ENCODE data around the gene SLC16A8. TPM values are rescaled to one million over a fixed set of nuclear protein-coding genes. Genes with fewer than 3 reads are reported as not detected.

The SLC16A8 gene
- total RNA-seq, 2 experiments from 2014 or later = not detected

DNA sequence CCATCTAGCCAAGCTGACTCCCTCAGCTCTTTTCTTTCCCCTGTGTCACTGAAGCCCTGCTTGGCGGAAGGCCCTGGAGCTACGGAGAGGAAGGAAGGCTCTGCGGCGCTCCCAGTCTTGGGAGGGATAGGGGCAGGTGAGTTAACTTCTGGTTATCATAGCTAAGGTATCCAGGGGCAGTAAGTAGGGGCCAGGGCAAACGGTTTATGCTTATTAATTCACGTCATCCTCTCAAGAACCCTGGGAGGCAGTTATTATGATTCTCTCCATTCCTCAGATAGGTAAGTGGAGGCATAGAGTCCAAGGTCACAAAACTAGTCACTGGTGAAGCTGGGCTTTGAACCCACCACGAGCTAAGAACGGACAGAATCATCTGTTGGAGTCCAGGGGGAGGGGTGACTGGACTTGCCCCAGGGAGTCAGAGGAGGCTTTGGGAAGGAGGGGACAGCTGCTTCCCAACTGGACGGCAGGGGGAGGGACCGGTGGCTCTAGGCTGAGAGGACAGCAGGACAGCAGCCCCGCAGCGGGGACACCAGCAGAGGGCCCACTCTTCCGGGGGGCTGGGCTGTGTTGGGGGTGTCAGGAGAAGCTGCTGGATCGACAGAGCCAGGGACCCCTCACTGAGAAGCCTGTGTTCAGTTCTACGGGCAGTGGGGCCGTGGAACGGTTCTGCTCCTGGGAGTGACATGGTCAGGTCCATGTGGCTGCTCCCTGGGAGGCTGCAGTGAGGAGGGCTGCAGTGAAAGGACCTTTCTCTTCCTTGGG, 23.0 kb upstream of the SLC16A8 start:
- no peaks in the 10 kb centered on the region for H3K36me3 Mint-ChIP-seq
- no peak for DNase-seq
- peaks cover 4% of the 10 kb centered on the region for H3K4me1 Mint-ChIP-seq
- H3K27ac Mint-ChIP-seq = no peak overlapping the region
- H3K4me3 Mint-ChIP-seq = no peak overlapping the region
- H3K27me3 Mint-ChIP-seq = no peaks in the 10 kb centered on the region
- peaks cover 2% of the 10 kb centered on the region for H3K9me3 Mint-ChIP-seq

DNA sequence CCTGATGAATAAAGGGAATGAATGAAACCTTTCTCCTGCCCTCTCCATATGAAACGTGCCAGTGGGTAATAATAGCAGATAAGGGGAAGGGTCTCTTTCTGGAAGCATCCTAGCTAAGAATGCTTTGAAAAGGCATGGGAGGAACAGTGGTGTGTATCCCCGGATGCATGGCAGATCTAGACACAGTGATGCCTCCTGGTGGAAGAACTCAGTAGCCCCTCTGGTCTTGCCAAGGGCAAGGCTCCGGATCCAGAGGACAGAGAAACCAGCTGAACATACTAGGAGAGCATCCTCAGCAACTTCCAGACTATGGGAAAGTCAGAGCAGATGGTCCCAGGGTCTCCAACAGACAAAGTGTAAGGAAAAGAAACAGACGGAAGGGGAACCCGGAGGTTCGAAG, 20.1 kb upstream of the SLC16A8 start:
- Mint-ChIP-seq H3K4me3 (no peak overlapping the region), H3K4me1 (peaks cover 4% of the 10 kb centered on the region), H3K36me3 (no peaks in the 10 kb centered on the region), H3K9me3 (no peaks in the 10 kb centered on the region), H3K27me3 (no peaks in the 10 kb centered on the region), H3K27ac (no peak overlapping the region)
- DNase-seq = no peak

- Mint-ChIP-seq H3K4me3 (no peak overlapping the region), H3K4me1 (peaks cover 4% of the 10 kb centered on the region), H3K27ac (no peak overlapping the region), H3K27me3 (no peaks in the 10 kb centered on the region), H3K9me3 (no peaks in the 10 kb centered on the region), H3K36me3 (no peaks in the 10 kb centered on the region)
- no peak for DNase-seq
Observed at GRCh38 chr22:38103641-38104040, 19.7 kb upstream of the SLC16A8 start.

DNA sequence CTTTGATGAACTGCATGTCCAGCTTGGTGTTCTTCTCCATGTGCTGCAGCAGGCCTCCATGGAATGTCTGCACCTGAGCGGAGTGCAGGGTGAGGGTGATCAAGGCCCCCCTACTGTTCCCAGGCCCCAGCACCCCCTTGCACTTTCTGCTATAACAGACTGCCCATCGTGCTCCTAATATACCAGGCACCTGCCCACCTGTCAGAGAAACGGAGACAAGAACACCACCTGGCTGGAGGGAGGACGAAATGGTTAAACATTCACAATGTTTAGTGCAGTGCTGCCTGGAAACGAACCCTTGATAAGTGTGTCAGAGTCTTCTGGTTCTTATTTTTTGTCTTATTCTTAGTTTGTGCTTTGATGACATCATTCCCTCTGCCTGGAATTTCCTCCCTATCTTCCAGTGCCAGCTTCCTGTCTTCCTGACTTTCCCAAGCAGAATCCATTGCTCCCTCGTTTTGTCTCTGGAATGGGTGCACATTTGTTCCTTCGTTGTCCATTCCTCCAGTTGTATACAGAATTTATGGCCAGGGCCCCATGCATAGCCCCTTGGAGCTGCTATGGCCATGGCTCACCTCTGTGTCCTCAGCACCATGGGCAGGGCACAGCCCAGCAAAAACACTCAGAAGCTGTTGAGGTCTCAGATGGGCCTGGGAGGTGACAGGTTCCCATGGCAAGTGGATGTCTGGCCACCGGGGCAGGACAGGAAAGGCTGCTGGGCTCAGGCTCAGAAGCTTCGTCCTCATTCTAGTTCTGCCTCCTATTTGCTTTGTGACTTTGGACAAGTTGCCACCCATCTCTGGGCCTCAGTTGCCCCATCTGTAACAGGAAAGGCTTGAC, 14.6 kb upstream of the SLC16A8 start:
- Mint-ChIP-seq H3K4me1 (no peaks in the 10 kb centered on the region), H3K27ac (no peak overlapping the region), H3K4me3 (no peak overlapping the region), H3K36me3 (no peaks in the 10 kb centered on the region), H3K9me3 (no peaks in the 10 kb centered on the region), H3K27me3 (no peaks in the 10 kb centered on the region)
- no peak for DNase-seq

GRCh38 chr22:38097557-38098409, 13.8 kb upstream of the SLC16A8 start:
- no peaks in the 10 kb centered on the region for H3K4me1 Mint-ChIP-seq
- DNase-seq = no peak
- H3K9me3 Mint-ChIP-seq = no peaks in the 10 kb centered on the region
- H3K36me3 Mint-ChIP-seq = no peaks in the 10 kb centered on the region
- H3K27me3 Mint-ChIP-seq = no peaks in the 10 kb centered on the region
- no peak overlapping the region for H3K27ac Mint-ChIP-seq
- no peak overlapping the region for H3K4me3 Mint-ChIP-seq

- H3K9me3 Mint-ChIP-seq = no peaks in the 10 kb centered on the region
- no peaks in the 10 kb centered on the region for H3K36me3 Mint-ChIP-seq
- no peak overlapping the region for H3K4me3 Mint-ChIP-seq
- no peaks in the 10 kb centered on the region for H3K4me1 Mint-ChIP-seq
- no peak overlapping the region for H3K27ac Mint-ChIP-seq
- no peak for DNase-seq
- no peaks in the 10 kb centered on the region for H3K27me3 Mint-ChIP-seq
Observed at GRCh38 chr22:38097058-38097457, 13.1 kb upstream of the SLC16A8 start.

DNA sequence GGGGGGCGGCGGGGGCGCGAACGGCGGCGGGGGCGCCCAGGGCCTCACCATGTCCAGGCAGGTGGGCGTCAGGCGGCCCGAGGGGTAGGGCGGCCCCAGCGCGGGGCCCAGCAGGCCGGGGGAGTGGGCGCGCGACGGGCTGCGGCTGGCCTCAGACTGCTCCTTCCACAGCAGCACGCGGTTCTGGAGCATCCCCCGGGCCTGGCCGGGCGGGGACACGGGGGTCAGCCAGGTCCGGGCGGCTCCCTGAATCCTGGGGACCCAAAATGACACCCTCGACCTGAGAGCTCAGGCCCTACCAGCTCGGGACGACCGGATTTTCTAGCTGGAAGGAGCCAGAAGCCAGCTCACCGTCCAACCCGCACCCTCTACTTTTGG, 5.5 kb upstream of the SLC16A8 start:
- Mint-ChIP-seq H3K9me3 (no peaks in the 10 kb centered on the region), H3K4me1 (no peaks in the 10 kb centered on the region)

DNA sequence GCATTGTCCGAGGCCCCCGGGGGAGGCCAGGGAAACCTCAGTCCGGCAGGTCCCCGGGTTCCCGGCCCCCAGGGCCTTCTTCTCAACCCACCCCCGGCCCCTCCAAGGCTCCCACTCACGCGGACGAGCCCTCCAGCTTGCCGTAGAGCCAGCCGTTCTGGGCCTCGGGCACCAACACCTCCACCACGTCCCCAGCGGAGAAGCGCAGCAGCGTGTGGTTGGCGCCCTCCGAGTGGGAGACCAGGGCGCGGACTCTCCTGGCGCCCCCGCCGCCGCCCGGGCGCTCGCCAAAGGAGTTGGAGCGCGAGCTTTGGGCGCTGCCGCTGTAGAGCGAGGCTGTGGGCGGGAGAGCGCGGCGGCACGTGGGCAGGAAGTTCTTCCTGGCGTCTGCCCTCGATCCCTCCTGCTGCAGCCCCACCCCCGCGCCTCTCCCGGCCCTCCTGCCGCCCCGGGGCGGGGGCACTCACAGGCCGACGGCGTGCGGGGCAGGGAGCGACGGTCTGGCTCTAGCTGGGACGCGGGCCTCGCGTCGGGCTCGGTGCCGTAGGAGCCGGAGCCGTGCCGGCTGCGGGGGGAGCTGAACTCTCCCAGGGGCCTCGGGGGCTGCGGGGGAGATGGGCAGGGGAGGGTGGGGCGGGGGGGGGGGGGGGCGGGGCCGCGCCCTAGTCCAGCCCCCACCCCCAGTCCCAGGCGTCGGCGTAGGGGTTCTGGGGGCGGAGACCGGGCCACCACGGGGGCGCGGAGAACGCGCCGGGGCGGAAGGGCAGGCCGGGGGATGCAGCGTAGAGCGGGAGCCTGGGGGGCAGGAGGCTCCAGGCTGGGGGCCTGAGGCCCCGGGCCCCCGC, 4.9 kb upstream of the SLC16A8 start:
- Mint-ChIP-seq H3K4me1 (no peaks in the 10 kb centered on the region), H3K36me3 (peaks cover 4% of the 10 kb centered on the region)

More for the DNA sequence above, 5.5 kb upstream of the SLC16A8 start:
- DNase-seq = no peak
- Mint-ChIP-seq H3K27ac (no peak overlapping the region), H3K27me3 (peaks cover 20% of the 10 kb centered on the region), H3K36me3 (peaks cover 4% of the 10 kb centered on the region), H3K4me3 (no peak overlapping the region)

DNA sequence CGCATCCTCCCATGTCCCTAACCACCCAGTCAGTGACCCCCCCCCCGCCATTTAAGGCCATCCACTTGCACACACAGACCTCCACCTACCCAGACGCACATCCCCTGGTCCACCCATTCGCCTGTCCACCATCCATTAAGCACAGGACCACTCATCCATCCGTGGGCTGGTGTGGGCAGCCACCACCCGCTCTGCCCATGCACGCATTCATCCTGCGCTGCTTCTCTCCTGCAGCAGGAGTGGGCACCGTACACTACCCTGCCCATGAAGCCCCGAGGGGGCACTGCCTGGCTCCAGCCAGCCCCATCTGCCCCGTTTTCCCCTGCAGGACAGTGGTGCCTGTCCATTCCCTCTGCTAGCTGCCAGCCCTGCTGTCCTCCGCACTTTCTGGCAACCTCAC, 3.9 kb upstream of the SLC16A8 start:
- Mint-ChIP-seq H3K36me3 (peaks cover 4% of the 10 kb centered on the region), H3K9me3 (no peaks in the 10 kb centered on the region)

More for the DNA sequence above, 4.9 kb upstream of the SLC16A8 start:
- H3K27ac Mint-ChIP-seq = no peak overlapping the region
- peaks cover 20% of the 10 kb centered on the region for H3K27me3 Mint-ChIP-seq
- no peaks in the 10 kb centered on the region for H3K9me3 Mint-ChIP-seq
- DNase-seq = no peak
- H3K4me3 Mint-ChIP-seq = no peak overlapping the region

DNA sequence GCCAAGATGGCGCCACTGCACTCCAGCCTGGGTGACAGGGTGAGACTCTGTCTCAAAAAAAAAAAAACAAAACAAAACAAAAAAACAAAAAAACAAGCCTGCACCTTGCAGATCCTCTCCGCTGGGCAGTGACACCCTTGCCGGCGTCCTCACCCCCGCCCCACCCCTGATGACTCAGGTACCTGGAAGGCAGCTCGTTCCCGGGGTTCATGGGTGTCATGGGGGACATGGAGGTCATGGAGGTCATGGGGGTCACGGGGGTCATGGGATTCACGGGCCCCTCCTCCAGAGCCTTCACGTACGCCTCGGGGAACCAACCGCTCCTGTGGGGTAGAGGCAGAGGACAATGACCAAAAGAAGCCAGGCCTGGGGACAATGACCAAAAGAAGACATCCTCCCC, 3.0 kb upstream of the SLC16A8 start:
- DNase-seq = no peak
- peaks cover 33% of the 10 kb centered on the region for H3K27me3 Mint-ChIP-seq
- no peaks in the 10 kb centered on the region for H3K9me3 Mint-ChIP-seq
- peaks cover 4% of the 10 kb centered on the region for H3K36me3 Mint-ChIP-seq
- H3K4me1 Mint-ChIP-seq = peaks cover under 1% of the 10 kb centered on the region
- H3K27ac Mint-ChIP-seq = no peak overlapping the region
- H3K4me3 Mint-ChIP-seq = no peak overlapping the region

More for the DNA sequence above, 3.9 kb upstream of the SLC16A8 start:
- Mint-ChIP-seq H3K4me3 (no peak overlapping the region), H3K4me1 (no peaks in the 10 kb centered on the region), H3K27ac (no peak overlapping the region), H3K27me3 (peaks cover 27% of the 10 kb centered on the region)
- no peak for DNase-seq

- no peaks in the 10 kb centered on the region for H3K9me3 Mint-ChIP-seq
- H3K4me1 Mint-ChIP-seq = peaks cover 4% of the 10 kb centered on the region
- no peak overlapping the region for H3K4me3 Mint-ChIP-seq
- H3K36me3 Mint-ChIP-seq = peaks cover 4% of the 10 kb centered on the region
- DNase-seq = no peak
- no peak overlapping the region for H3K27ac Mint-ChIP-seq
- peaks cover 36% of the 10 kb centered on the region for H3K27me3 Mint-ChIP-seq
Observed at GRCh38 chr22:38086001-38086845, 2.2 kb upstream of the SLC16A8 start.

- no peak for DNase-seq
- Mint-ChIP-seq H3K9me3 (no peaks in the 10 kb centered on the region), H3K27ac (no peak overlapping the region), H3K4me1 (peaks cover 4% of the 10 kb centered on the region), H3K36me3 (peaks cover 4% of the 10 kb centered on the region), H3K4me3 (no peak overlapping the region), H3K27me3 (peaks cover 32% of the 10 kb centered on the region)
Observed at GRCh38 chr22:38085501-38085900, 1.5 kb upstream of the SLC16A8 start.

DNA sequence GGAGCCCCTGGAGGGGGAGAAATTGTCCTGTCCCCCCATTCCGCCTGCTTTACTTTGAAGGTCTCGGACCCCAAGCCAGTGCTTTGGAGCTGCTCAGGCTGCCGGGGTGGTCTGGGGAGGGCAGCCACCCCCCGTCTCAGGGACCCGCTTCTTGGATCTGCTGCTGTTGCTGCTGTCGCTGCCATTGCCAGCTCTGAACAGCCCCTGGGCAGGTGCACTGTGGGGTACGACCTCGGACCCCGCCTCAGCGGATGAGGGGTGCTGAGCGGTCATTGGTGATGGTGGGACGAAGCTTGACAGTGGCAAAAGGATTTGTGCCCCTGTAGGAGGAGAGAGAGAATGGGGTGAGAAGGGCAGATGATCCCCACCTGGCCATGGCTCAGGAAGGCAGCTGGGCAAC, 1.1 kb upstream of the SLC16A8 start:
- Mint-ChIP-seq H3K27me3 (peaks cover 28% of the 10 kb centered on the region), H3K36me3 (peaks cover 6% of the 10 kb centered on the region), H3K27ac (no peak overlapping the region), H3K9me3 (no peaks in the 10 kb centered on the region), H3K4me3 (no peak overlapping the region), H3K4me1 (peaks cover 4% of the 10 kb centered on the region)
- no peak for DNase-seq
